GM23338 (cell line): Measurements from ENCODE around the gene WFDC9.
"Not testable (repeated sequence)": the region's sequence is repeated elsewhere in the genome, so short reads cannot be mapped to it uniquely, and the experiment has no call there.

ENCODE experiments used
- CREB1 ChIP-seq: fragments of 250-450 bp; sonication (Bioruptor Pico); IDR thresholded peaks from 2 replicates; pipeline ENCODE4 v1.5.0; 2020; ENCODE audit warnings: low read depth, mild to moderate bottlenecking, moderate library complexity
- EZH2 ChIP-seq: fragments of 200-600 bp; sonication (generic); IDR thresholded peaks from one replicate; pipeline ENCODE4 v1.8.0; 2017; ENCODE audit warnings: antibody characterized with exemption, mild to moderate bottlenecking, low read depth; ENCODE audit not compliant: unreplicated experiment
- EZH2phosphoT487 ChIP-seq: fragments of 200-600 bp; sonication (generic); IDR thresholded peaks from one replicate; pipeline ENCODE4 v1.8.1; 2018; ENCODE audit warnings: antibody characterized with exemption; ENCODE audit not compliant: unreplicated experiment
- NANOG ChIP-seq: IDR thresholded peaks from 2 replicates; pipeline ENCODE4 v1.6.1; 2016; ENCODE audit warnings: antibody characterized with exemption, borderline replicate concordance
- POLR2AphosphoS5 ChIP-seq: IDR thresholded peaks from 2 replicates; pipeline ENCODE4 v1.6.1; 2016; ENCODE audit warnings: antibody characterized with exemption, low read depth
- ZNF331 ChIP-seq: fragments of 250-450 bp; sonication (Bioruptor Pico); IDR thresholded peaks from 2 replicates; pipeline ENCODE4 v1.5.0; 2020; ENCODE audit warnings: low read depth, mild to moderate bottlenecking, moderate library complexity
- TF ChIP-seq, protein P1 (sequence below), 2 experiments: fragments of 200-600 bp in 1 of 2; sonication (generic) in 1 of 2; conservative IDR thresholded peaks; 2 replicates each; pipeline versions ENCODE4 v1.5.1 to v1.6.1; 2016 to 2017; ENCODE audit warnings: antibody characterized with exemption in 2 of 2, low read depth in 2 of 2, mild to moderate bottlenecking in 2 of 2, moderate library complexity in 1 of 2
- TF ChIP-seq, protein P2 (sequence below): IDR thresholded peaks from 2 replicates; pipeline ENCODE4 v1.6.1; 2016; ENCODE audit warnings: antibody characterized with exemption
- TF ChIP-seq, protein P3 (sequence below): IDR thresholded peaks from one replicate; pipeline ENCODE4 v1.6.1; 2018; ENCODE audit warnings: antibody characterized with exemption; ENCODE audit not compliant: unreplicated experiment

DNA sequence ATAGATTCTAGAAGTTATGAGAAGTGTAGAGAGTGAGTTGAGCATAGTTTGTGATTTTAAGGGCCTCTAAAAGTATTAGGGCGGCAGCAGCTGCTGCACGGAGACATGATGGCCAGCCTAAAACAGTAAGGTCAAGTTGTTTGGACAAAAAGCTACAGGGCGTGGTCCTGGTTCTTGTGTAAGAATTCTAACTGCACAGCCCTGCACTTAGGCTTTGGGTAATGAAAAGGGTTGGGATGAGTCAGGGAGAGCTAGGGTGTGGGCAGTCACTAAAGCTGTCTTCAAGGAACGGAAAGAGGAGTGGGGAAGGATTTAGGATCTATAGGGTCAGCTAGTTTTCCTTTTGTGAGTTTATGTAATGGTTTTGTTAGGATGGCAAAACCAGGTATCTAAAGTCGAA lies 45.1 kb downstream of the WFDC9 start:
- not testable (repeated sequence) for TF ChIP-seq POLR2AphosphoS5; EZH2; EZH2phosphoT487; CREB1 (CRISPR knock-in tag); NANOG; ZNF331 (CRISPR knock-in tag)
- TF ChIP-seq, protein P1, sequence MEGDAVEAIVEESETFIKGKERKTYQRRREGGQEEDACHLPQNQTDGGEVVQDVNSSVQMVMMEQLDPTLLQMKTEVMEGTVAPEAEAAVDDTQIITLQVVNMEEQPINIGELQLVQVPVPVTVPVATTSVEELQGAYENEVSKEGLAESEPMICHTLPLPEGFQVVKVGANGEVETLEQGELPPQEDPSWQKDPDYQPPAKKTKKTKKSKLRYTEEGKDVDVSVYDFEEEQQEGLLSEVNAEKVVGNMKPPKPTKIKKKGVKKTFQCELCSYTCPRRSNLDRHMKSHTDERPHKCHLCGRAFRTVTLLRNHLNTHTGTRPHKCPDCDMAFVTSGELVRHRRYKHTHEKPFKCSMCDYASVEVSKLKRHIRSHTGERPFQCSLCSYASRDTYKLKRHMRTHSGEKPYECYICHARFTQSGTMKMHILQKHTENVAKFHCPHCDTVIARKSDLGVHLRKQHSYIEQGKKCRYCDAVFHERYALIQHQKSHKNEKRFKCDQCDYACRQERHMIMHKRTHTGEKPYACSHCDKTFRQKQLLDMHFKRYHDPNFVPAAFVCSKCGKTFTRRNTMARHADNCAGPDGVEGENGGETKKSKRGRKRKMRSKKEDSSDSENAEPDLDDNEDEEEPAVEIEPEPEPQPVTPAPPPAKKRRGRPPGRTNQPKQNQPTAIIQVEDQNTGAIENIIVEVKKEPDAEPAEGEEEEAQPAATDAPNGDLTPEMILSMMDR (conservative IDR thresholded peaks at IDR 0.05; ENCODE audit: low read depth in 2 of 2), result not testable (repeated sequence)
- TF ChIP-seq, protein P2, sequence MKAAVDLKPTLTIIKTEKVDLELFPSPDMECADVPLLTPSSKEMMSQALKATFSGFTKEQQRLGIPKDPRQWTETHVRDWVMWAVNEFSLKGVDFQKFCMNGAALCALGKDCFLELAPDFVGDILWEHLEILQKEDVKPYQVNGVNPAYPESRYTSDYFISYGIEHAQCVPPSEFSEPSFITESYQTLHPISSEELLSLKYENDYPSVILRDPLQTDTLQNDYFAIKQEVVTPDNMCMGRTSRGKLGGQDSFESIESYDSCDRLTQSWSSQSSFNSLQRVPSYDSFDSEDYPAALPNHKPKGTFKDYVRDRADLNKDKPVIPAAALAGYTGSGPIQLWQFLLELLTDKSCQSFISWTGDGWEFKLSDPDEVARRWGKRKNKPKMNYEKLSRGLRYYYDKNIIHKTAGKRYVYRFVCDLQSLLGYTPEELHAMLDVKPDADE, result not testable (repeated sequence)
- TF ChIP-seq, protein P3, sequence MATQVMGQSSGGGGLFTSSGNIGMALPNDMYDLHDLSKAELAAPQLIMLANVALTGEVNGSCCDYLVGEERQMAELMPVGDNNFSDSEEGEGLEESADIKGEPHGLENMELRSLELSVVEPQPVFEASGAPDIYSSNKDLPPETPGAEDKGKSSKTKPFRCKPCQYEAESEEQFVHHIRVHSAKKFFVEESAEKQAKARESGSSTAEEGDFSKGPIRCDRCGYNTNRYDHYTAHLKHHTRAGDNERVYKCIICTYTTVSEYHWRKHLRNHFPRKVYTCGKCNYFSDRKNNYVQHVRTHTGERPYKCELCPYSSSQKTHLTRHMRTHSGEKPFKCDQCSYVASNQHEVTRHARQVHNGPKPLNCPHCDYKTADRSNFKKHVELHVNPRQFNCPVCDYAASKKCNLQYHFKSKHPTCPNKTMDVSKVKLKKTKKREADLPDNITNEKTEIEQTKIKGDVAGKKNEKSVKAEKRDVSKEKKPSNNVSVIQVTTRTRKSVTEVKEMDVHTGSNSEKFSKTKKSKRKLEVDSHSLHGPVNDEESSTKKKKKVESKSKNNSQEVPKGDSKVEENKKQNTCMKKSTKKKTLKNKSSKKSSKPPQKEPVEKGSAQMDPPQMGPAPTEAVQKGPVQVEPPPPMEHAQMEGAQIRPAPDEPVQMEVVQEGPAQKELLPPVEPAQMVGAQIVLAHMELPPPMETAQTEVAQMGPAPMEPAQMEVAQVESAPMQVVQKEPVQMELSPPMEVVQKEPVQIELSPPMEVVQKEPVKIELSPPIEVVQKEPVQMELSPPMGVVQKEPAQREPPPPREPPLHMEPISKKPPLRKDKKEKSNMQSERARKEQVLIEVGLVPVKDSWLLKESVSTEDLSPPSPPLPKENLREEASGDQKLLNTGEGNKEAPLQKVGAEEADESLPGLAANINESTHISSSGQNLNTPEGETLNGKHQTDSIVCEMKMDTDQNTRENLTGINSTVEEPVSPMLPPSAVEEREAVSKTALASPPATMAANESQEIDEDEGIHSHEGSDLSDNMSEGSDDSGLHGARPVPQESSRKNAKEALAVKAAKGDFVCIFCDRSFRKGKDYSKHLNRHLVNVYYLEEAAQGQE, result not testable (repeated sequence)
